ENCODE measurements around the gene MPZL2.

The MPZL2 gene

DNA sequence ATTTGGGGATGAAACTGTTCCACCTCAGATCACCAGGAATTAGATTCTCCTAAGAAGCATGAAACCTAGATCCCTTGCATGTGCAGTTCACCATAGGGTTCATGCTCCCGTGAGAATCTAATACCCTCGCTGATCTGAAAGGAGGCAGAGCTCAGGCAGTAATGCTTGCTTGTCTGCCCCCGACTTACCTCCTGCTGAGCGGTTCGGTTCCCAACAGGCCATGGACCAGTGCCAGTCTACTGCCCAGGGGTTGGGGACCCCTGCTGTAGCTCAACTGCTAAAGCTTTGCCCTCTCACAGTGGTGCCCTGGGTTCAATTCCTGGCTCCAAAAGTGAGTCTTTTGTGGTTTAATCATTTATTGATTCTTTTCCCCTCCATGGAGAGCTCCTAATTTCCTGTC, 42.7 kb downstream of the MPZL2 start:
- TF ChIP-seq, protein P1, sequence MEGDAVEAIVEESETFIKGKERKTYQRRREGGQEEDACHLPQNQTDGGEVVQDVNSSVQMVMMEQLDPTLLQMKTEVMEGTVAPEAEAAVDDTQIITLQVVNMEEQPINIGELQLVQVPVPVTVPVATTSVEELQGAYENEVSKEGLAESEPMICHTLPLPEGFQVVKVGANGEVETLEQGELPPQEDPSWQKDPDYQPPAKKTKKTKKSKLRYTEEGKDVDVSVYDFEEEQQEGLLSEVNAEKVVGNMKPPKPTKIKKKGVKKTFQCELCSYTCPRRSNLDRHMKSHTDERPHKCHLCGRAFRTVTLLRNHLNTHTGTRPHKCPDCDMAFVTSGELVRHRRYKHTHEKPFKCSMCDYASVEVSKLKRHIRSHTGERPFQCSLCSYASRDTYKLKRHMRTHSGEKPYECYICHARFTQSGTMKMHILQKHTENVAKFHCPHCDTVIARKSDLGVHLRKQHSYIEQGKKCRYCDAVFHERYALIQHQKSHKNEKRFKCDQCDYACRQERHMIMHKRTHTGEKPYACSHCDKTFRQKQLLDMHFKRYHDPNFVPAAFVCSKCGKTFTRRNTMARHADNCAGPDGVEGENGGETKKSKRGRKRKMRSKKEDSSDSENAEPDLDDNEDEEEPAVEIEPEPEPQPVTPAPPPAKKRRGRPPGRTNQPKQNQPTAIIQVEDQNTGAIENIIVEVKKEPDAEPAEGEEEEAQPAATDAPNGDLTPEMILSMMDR (IDR thresholded peaks at IDR 0.05; ENCODE audit: low read length): no peak
- TF ChIP-seq EZH2 (IDR thresholded peaks at IDR 0.05; ENCODE audit: borderline replicate concordance, low read length): no peak
- Histone ChIP-seq H2AFZ (ENCODE audit: low read length) (no peak overlapping the region), H3F3A (ENCODE audit: insufficient read depth, low read length) (0 out of 2 replicates have a peak, but pooled peaks cover 5% of the 10 kb centered on the region), H3K9ac (ENCODE audit: low read length) (no peak overlapping the region), H3K27me3 (ENCODE audit: insufficient read depth, low read length) (no peaks in the 10 kb centered on the region), H3K27ac (ENCODE audit: low read depth, low read length, poor library complexity, severe bottlenecking) (no peak overlapping the region), H3K9me3 (ENCODE audit: low read length) (no peaks in the 10 kb centered on the region), H3K36me3 (ENCODE audit: insufficient read depth, low read length) (no peaks in the 10 kb centered on the region), H3K4me1 (ENCODE audit: insufficient read depth, low read length, severe bottlenecking) (peaks cover 53% of the 10 kb centered on the region), H3K4me2 (ENCODE audit: low read length) (no peak overlapping the region), H3K79me2 (ENCODE audit: insufficient read depth, low read length) (no peaks in the 10 kb centered on the region), H3K9me2 (ENCODE audit: low read depth, low read length) (no peaks in the 10 kb centered on the region), H3K4me3 (ENCODE audit: low read depth, low read length, poor library complexity, severe bottlenecking) (no peak overlapping the region), H4K20me1 (ENCODE audit: insufficient read depth, low read length) (no peaks in the 10 kb centered on the region)

DNA sequence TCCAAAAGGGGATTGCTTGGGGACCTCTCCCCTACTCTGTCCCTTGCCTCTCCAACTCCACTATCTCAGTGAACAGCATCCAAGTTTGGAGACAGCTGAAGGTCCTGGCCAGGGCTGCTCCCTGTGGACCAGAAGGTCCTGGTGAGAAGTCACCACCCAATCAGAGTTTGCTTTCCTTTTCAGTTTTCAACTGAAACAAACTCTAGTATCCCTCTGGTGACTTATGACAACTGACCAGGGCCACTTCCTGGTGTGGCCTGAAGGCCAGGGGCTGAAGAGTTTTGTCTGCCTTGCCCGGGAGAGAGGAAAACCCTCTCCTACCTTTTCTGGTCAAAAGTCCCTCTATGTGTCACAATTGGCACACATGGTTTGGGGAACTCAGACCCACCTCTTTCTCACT, 44.4 kb downstream of the MPZL2 start:
- 0 out of 2 replicates have a peak, but pooled peaks cover 5% of the 10 kb centered on the region for H3F3A ChIP-seq (ENCODE audit: insufficient read depth, low read length)
- no peaks in the 10 kb centered on the region for H3K9me2 ChIP-seq (ENCODE audit: low read depth, low read length)
- no peak for TF ChIP-seq EZH2 (IDR thresholded peaks at IDR 0.05; ENCODE audit: borderline replicate concordance, low read length)
- TF ChIP-seq, protein P1 (IDR thresholded peaks at IDR 0.05; ENCODE audit: low read length): no peak
- no peaks in the 10 kb centered on the region for H3K79me2 ChIP-seq (ENCODE audit: insufficient read depth, low read length)
- no peak overlapping the region for H3K9ac ChIP-seq (ENCODE audit: low read length)
- no peaks in the 10 kb centered on the region for H4K20me1 ChIP-seq (ENCODE audit: insufficient read depth, low read length)
- H3K36me3 ChIP-seq (ENCODE audit: insufficient read depth, low read length): no peaks in the 10 kb centered on the region
- H3K9me3 ChIP-seq (ENCODE audit: low read length): no peaks in the 10 kb centered on the region
- no peak overlapping the region for H2AFZ ChIP-seq (ENCODE audit: low read length)
- no peak overlapping the region; the same call in 1 of the 2 replicates for H3K4me2 ChIP-seq (ENCODE audit: low read length)
- H3K4me1 ChIP-seq (ENCODE audit: insufficient read depth, low read length, severe bottlenecking): peaks cover 63% of the 10 kb centered on the region
- no peaks in the 10 kb centered on the region for H3K27me3 ChIP-seq (ENCODE audit: insufficient read depth, low read length)
- H3K27ac ChIP-seq (ENCODE audit: low read depth, low read length, poor library complexity, severe bottlenecking): no peak overlapping the region
- H3K4me3 ChIP-seq (ENCODE audit: low read depth, low read length, poor library complexity, severe bottlenecking): no peak overlapping the region

DNA sequence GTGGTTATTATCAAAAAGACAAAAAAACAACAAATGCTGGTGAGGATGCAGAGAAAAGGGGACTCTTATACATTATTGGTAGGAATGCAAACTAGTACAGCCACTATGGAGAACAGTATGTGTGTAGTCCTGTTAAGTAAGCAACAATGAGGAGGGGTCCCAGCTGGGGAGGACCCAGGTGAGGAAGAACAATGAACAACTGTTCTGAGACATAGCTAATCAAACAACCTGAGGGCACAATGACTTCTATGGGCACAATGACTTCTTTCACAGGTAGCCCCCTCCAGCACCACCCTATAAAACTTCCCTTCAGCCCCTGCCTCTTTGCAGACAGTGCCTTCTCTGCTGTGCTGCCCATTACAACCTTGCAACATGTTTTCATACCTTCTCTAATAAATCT, 44.9 kb downstream of the MPZL2 start:
- H3K36me3 ChIP-seq (ENCODE audit: insufficient read depth, low read length): no peaks in the 10 kb centered on the region
- peaks cover 63% of the 10 kb centered on the region for H3K4me1 ChIP-seq (ENCODE audit: insufficient read depth, low read length, severe bottlenecking)
- 0 out of 2 replicates have a peak, but pooled peaks cover 1% of the 10 kb centered on the region for H3F3A ChIP-seq (ENCODE audit: insufficient read depth, low read length)
- no peak overlapping the region for H3K4me2 ChIP-seq (ENCODE audit: low read length)
- no peak overlapping the region for H3K4me3 ChIP-seq (ENCODE audit: low read depth, low read length, poor library complexity, severe bottlenecking)
- no peaks in the 10 kb centered on the region for H4K20me1 ChIP-seq (ENCODE audit: insufficient read depth, low read length)
- no peak overlapping the region for H3K27ac ChIP-seq (ENCODE audit: low read depth, low read length, poor library complexity, severe bottlenecking)
- no peaks in the 10 kb centered on the region for H3K27me3 ChIP-seq (ENCODE audit: insufficient read depth, low read length)
- H3K79me2 ChIP-seq (ENCODE audit: insufficient read depth, low read length): no peaks in the 10 kb centered on the region
- H3K9me2 ChIP-seq (ENCODE audit: low read depth, low read length): no peaks in the 10 kb centered on the region
- no peak overlapping the region for H3K9ac ChIP-seq (ENCODE audit: low read length)
- TF ChIP-seq, protein P1 (IDR thresholded peaks at IDR 0.05; ENCODE audit: low read length): no peak
- TF ChIP-seq EZH2 (IDR thresholded peaks at IDR 0.05; ENCODE audit: borderline replicate concordance, low read length): no peak
- no peak overlapping the region for H2AFZ ChIP-seq (ENCODE audit: low read length)
- H3K9me3 ChIP-seq (ENCODE audit: low read length): no peaks in the 10 kb centered on the region
